Endothelial cell of umbilical vein (primary cell): ENCODE measurements around the gene ST8SIA6. TPM values are rescaled to one million over a fixed set of nuclear protein-coding genes. Genes with fewer than 3 reads are reported as not detected.

Experiments
- BruUV-seq: library from RNA; stranded (reverse); fragments of 400-500 nt; replicated peaks from 2 replicates; lab custom pipeline; 2021; lab: Mats Ljungman, UMichigan
- CTCF ChIA-PET: fragments of 300-600, 350-600 bp; sonication (Branson Sonifier 250); formaldehyde crosslinking; loops from one replicate; lab custom pipeline; 2021; ENCODE audit warnings: antibody characterized with exemption, inconsistent platforms; lab: Charles Lee
- POLR2A ChIA-PET: fragments of 300-600, 350-600 bp; sonication (Branson Sonifier 250); formaldehyde crosslinking; loops from one replicate; lab custom pipeline; 2021; ENCODE audit warnings: antibody characterized with exemption, inconsistent platforms; lab: Charles Lee
- DNase-seq: peaks from one replicate; pipeline ENCODE4 v3.0.0-alpha.2; 2011; ENCODE audit warnings: low read depth, low spot score
- FAIRE-seq: peaks from 2 replicates; lab custom pipeline; 2011; peaks lifted over from hg19 to GRCh38; lab: Jason Lieb, UNC
- H2AFZ ChIP-seq: 2 replicates; pipeline ENCODE4 v1.6.0; 2012; ENCODE audit warnings: low read depth, low read length, control low read depth, inconsistent platforms
- H3K27ac ChIP-seq: 2 replicates; pipeline ENCODE4 v1.5.1; 2011; ENCODE audit warnings: low read depth, mild to moderate bottlenecking, control low read depth, low read length, moderate library complexity; ENCODE audit not compliant: insufficient read depth
- H3K27me3 ChIP-seq, 2 experiments: 2 replicates each; pipeline versions ENCODE4 v1.6.0 to v1.6.1; 2011; ENCODE audit warnings: low read length in 2 of 2, mixed read lengths in 1 of 2; ENCODE audit not compliant: control insufficient read depth in 2 of 2, insufficient read depth in 2 of 2
- H3K36me3 ChIP-seq, 2 experiments: 2 replicates in 1 of 2; 3 replicates in 1 of 2; pipeline ENCODE4 v1.5.1; 2011; ENCODE audit warnings: low read length in 2 of 2, mild to moderate bottlenecking in 1 of 2, moderate library complexity in 1 of 2; ENCODE audit not compliant: control insufficient read depth in 2 of 2, insufficient read depth in 2 of 2; ENCODE audit errors: extremely low read depth in 1 of 2
- H3K4me1 ChIP-seq: 3 replicates; pipeline ENCODE4 v1.5.1; 2011; ENCODE audit warnings: mild to moderate bottlenecking, low read length; ENCODE audit not compliant: control insufficient read depth, insufficient read depth; ENCODE audit errors: extremely low read depth
- H3K4me2 ChIP-seq: 2 replicates; pipeline ENCODE4 v1.6.1; 2011; ENCODE audit warnings: low read length, control low read depth, mixed read lengths; ENCODE audit not compliant: insufficient read depth
- H3K4me3 ChIP-seq, 3 experiments: fragments of 200-600 bp in 1 of 3; sonication (generic), shearing (Covaris generic) in 1 of 3; replicated peaks in 1 of 3; 2 replicates each; pipeline ENCODE4 v1.5.1; 2011 to 2016; ENCODE audit warnings: control low read depth in 3 of 3, low read length in 3 of 3, mild to moderate bottlenecking in 2 of 3, inconsistent platforms in 1 of 3, low read depth in 1 of 3, moderate library complexity in 1 of 3; ENCODE audit not compliant: insufficient read depth in 1 of 3
- H3K79me2 ChIP-seq: 2 replicates; pipeline ENCODE4 v1.6.0; 2012; ENCODE audit warnings: low read length, inconsistent platforms; ENCODE audit not compliant: control insufficient read depth, insufficient read depth
- H3K9ac ChIP-seq: replicated peaks from 2 replicates; pipeline ENCODE3; 2011; ENCODE audit warnings: low read length, control low read depth; ENCODE audit not compliant: insufficient read depth; ENCODE audit errors: extremely low read depth
- H3K9me1 ChIP-seq: replicated peaks from 3 replicates; pipeline ENCODE4 v1.6.0; 2011; ENCODE audit warnings: mild to moderate bottlenecking, low read length; ENCODE audit not compliant: control insufficient read depth, insufficient read depth; ENCODE audit errors: extremely low read depth
- H3K9me3 ChIP-seq: replicated peaks from 2 replicates; pipeline ENCODE4 v1.5.1; 2012; ENCODE audit warnings: low read length, inconsistent platforms; ENCODE audit not compliant: control insufficient read depth, insufficient read depth
- H4K20me1 ChIP-seq: replicated peaks from 2 replicates; pipeline ENCODE3; 2011; ENCODE audit warnings: mild to moderate bottlenecking, low read length; ENCODE audit not compliant: control insufficient read depth, insufficient read depth; ENCODE audit errors: extremely low read depth
- CTCF ChIP-seq, 2 donors: IDR thresholded peaks; 1 replicate in 1 of 2; 2 replicates in 1 of 2; pipeline ENCODE4 v1.5.1; 2011; ENCODE audit warnings: low read length in 2 of 2, mild to moderate bottlenecking in 2 of 2, moderate library complexity in 2 of 2, control low read depth in 1 of 2, inconsistent platforms in 1 of 2, low read depth in 1 of 2; ENCODE audit not compliant: insufficient read depth in 1 of 2; ENCODE audit errors: extremely low read depth in 1 of 2
- EZH2 ChIP-seq: IDR thresholded peaks from 2 replicates; pipeline ENCODE4 v1.6.1; 2012; ENCODE audit warnings: borderline replicate concordance, low read depth, mild to moderate bottlenecking, moderate library complexity, low read length, inconsistent platforms; ENCODE audit not compliant: severe bottlenecking
- FOS ChIP-seq: IDR thresholded peaks from 2 replicates; pipeline ENCODE4 v1.6.1; 2011; ENCODE audit warnings: mild to moderate bottlenecking, low read length, moderate library complexity, borderline replicate concordance; ENCODE audit not compliant: insufficient read depth
- GATA2 ChIP-seq: IDR thresholded peaks from 2 replicates; pipeline ENCODE4 v1.7.0; 2011; ENCODE audit warnings: low read depth, mild to moderate bottlenecking, moderate library complexity, mixed read lengths, low read length; ENCODE audit not compliant: insufficient read length, insufficient read depth
- MAX ChIP-seq: IDR thresholded peaks from 2 replicates; pipeline ENCODE4 v1.6.1; 2011; ENCODE audit not compliant: insufficient read depth, insufficient read length
- MYC ChIP-seq: IDR thresholded peaks from one replicate; pipeline ENCODE4 v1.6.1; 2011; ENCODE audit warnings: mild to moderate bottlenecking, low read depth, low read length
- POLR2A ChIP-seq: IDR thresholded peaks from 2 replicates; pipeline ENCODE4 v1.6.1; 2012; ENCODE audit warnings: low read depth, mild to moderate bottlenecking, control low read depth, low read length
- POLR2AphosphoS5 ChIP-seq: IDR thresholded peaks from 2 replicates; pipeline ENCODE4 v1.6.1; 2012; ENCODE audit warnings: low read depth, mild to moderate bottlenecking, control low read depth, low read length, moderate library complexity; ENCODE audit not compliant: insufficient read depth
- dilution Hi-C: fragments of 300-500 bp; cut with MboI; formaldehyde crosslinking; loops from one replicate; pipeline ENCODE4 v1.15.0; 2019; ENCODE audit warnings: low sequenced_read_pairs; ENCODE audit not compliant: extremely low pct_ligation_motif_present
- intact Hi-C: fragments of 100-400 bp; cut with micrococcal nuclease; formaldehyde crosslinking; loops from one replicate; pipeline ENCODE4 v1.10.0; 2022
- polyA plus RNA-seq, 4 experiments: library from polyadenylated mRNA; depleted of rRNA in 3 of 4; stranded (reverse) in 3 of 4; unstranded in 1 of 4; fragments of >200 nt; gene quantifications; 2 replicates each; pipeline versions ENCODE4 v1.2.1 to v1.2.3, GENCODE V29; 2011 to 2012; ENCODE audit warnings: missing spikeins in 1 of 4
- total RNA-seq: library from RNA; stranded (reverse); gene quantifications from 2 replicates; pipeline ENCODE4 v1.2.3, GENCODE V29; 2021

The ST8SIA6 gene
- total and polyA plus RNA-seq, 2 donors (not counting 3 experiments of a cell fraction or from before 2014, with no cell fraction given), result 0.40 to 0.51 TPM

GRCh38 chr10:17316488-17317170 lies 137.8 kb downstream of the ST8SIA6 start:
- DNase-seq, result no peak
- Histone ChIP-seq H3K79me2 (no peaks in the 10 kb centered on the region), H3K36me3 (no peaks in the 10 kb centered on the region), H3K4me2 (no peak overlapping the region), H3K9me1 (no peaks in the 10 kb centered on the region), H4K20me1 (no peaks in the 10 kb centered on the region), H3K4me1 (no peaks in the 10 kb centered on the region), H3K9ac (no peak overlapping the region), H3K9me3 (no peaks in the 10 kb centered on the region), H2AFZ (no peak overlapping the region), H3K4me3 (no peak overlapping the region), H3K27me3 (no peaks in the 10 kb centered on the region), H3K27ac (no peak overlapping the region)
- ChIA-PET POLR2A (no interaction called here), CTCF (interaction anchor here (0.8 to 1.0 kb wide), 2 partner anchors 14 to 93 kb away, joined by 3 read pairs; no protein-coding TSS in a partner anchor)
- no peak for FAIRE-seq
- dilution Hi-C loops (no loop called here), intact Hi-C loops (no loop called here)
- no peak for TF ChIP-seq GATA2
- TF ChIP-seq MAX, result no peak
- TF ChIP-seq EZH2, result no peak
- no peak for TF ChIP-seq POLR2AphosphoS5
- TF ChIP-seq POLR2A, result no peak
- no TSS peak for BruUV-seq

- Histone ChIP-seq H3K4me2 (no peak overlapping the region), H3K9ac (no peak overlapping the region), H3K79me2 (no peaks in the 10 kb centered on the region), H2AFZ (no peak overlapping the region), H3K4me3 (no peak overlapping the region), H3K27ac (no peak overlapping the region), H3K4me1 (no peaks in the 10 kb centered on the region), H3K9me1 (no peaks in the 10 kb centered on the region), H3K9me3 (no peaks in the 10 kb centered on the region), H4K20me1 (no peaks in the 10 kb centered on the region), H3K36me3 (no peaks in the 10 kb centered on the region), H3K27me3 (peaks cover 0 to 4% of the 10 kb centered on the region in 2 experiments)
- DNase-seq (no peak), FAIRE-seq (no peak)
- no TSS peak for BruUV-seq
- TF ChIP-seq MYC (no peak), POLR2A (no peak), EZH2 (no peak), CTCF (IDR thresholded peaks at IDR 0.05; ENCODE audit: extremely low read depth in 1 of 2, insufficient read depth in 1 of 2, low read depth in 1 of 2, low read length in 2 of 2) (no peak), FOS (no peak), MAX (no peak), POLR2AphosphoS5 (no peak)
- intact Hi-C loops, result no loop called here
- POLR2A ChIA-PET, result no interaction called here
- CTCF ChIA-PET, result no interaction called here
- dilution Hi-C loops, result no loop called here
These were observed 145.0 kb downstream of the ST8SIA6 start for GRCh38 chr10:17309435-17309834.
